ENCODE measurements around the gene TCEA3. TPM values are rescaled to one million over a fixed set of nuclear protein-coding genes. Genes with fewer than 3 reads are reported as not detected.

The TCEA3 gene
- total and polyA plus RNA-seq, 10 of the 15 experiments (the other 5 are each of a cell fraction or from before 2014, with no cell fraction given): 0.06 to 0.23 (median 0.08) TPM; not detected in 7

- no peak overlapping the region for H3K27ac ChIP-seq (ENCODE audit: control insufficient read depth, insufficient read depth)
- SMC1A ChIA-PET (ENCODE audit: uncharacterized antibody, unreplicated experiment): no interaction called here
- DNase-seq (ENCODE audit: low read depth, low spot score): no peak
- peaks cover 0 to 3% of the 10 kb centered on the region in 2 experiments; a peak in 2 of 4 replicates for H3K27me3 ChIP-seq (replicated peaks in 1 of 2; ENCODE audit: control insufficient read depth in 2 of 2, insufficient read depth in 2 of 2, low read length in 1 of 2)
- FAIRE-seq: no peak
- H3K36me3 ChIP-seq (ENCODE audit: control insufficient read depth in 2 of 2, insufficient read depth in 2 of 2, low read length in 1 of 2): no peaks in the 10 kb centered on the region
- no peaks in the 10 kb centered on the region for H4K20me1 ChIP-seq (ENCODE audit: control insufficient read depth, insufficient read depth)
- H3K9me3 ChIP-seq (replicated peaks; ENCODE audit: control insufficient read depth, insufficient read depth, low read length): no peaks in the 10 kb centered on the region
- CTCF ChIA-PET: interaction anchor here (1.4 kb wide), 1 partner anchor 14 kb away, joined by 6 read pairs; no protein-coding TSS in a partner anchor
- in situ Hi-C loops (cut with MboI): no loop called here
- H3K4me1 ChIP-seq (ENCODE audit: control insufficient read depth, insufficient read depth, low read length): no peaks in the 10 kb centered on the region
- no peak for TF ChIP-seq CBX5 (IDR thresholded peaks at IDR 0.05; ENCODE audit: low read depth)
- no peak overlapping the region for H2AFZ ChIP-seq (ENCODE audit: control insufficient read depth, low read depth, low read length)
- no peak for ATAC-seq
- BruUV-seq (replicated peaks): no TSS peak
- H3K79me2 ChIP-seq (ENCODE audit: control insufficient read depth, insufficient read depth, low read length): no peaks in the 10 kb centered on the region
- RAD21 ChIA-PET (ENCODE audit: unreplicated experiment): no interaction called here
- no peak overlapping the region for H3K4me3 ChIP-seq
- intact Hi-C loops (cut with micrococcal nuclease; ENCODE audit: unreplicated experiment): no loop called here
- POLR2A ChIA-PET: no interaction called here
- WGBS (ENCODE audit: insufficient coverage, insufficient replicate concordance, low lambda C conversion rate, missing lambda C conversion rate): 28% methylated on average over 3 of the region's 3 CpGs
- no peak overlapping the region for H3K4me2 ChIP-seq (ENCODE audit: control insufficient read depth, insufficient read depth)
- H3K9ac ChIP-seq (ENCODE audit: control insufficient read depth, insufficient read depth, low read length): no peak overlapping the region
These were observed 7.0 kb downstream of the TCEA3 start for GRCh38 chr1:23417570-23417969.

DNA sequence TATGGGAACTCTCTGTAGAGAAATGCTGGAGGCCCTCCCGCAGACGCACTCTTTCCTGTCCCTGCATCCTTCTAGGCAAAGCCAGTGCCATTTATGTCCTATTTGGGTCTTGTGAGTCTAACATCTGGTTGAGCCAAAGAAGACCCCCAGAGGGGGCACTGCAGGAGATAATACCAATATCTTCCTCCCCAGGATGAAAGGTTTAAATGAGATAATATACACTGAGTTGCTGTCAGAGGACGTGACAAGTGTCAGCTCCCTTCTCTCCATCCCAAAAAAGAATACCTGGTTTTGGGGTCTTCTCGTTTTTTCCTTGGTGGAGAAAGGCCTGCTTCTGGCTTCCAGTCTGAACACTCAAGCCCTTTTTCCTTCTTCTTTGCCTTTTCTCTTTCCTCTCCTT, 7.6 kb downstream of the TCEA3 start:
- WGBS (ENCODE audit: insufficient coverage, insufficient replicate concordance, low lambda C conversion rate, missing lambda C conversion rate): 50% methylated on average over 4 of the region's 4 CpGs
- Histone ChIP-seq H3K79me2 (ENCODE audit: control insufficient read depth, insufficient read depth, low read length) (no peaks in the 10 kb centered on the region), H3K4me1 (ENCODE audit: control insufficient read depth, insufficient read depth, low read length) (no peaks in the 10 kb centered on the region), H3K4me2 (ENCODE audit: control insufficient read depth, insufficient read depth) (no peak overlapping the region), H3K9ac (ENCODE audit: control insufficient read depth, insufficient read depth, low read length) (no peak overlapping the region), H3K27ac (ENCODE audit: control insufficient read depth, insufficient read depth) (no peak overlapping the region), H2AFZ (ENCODE audit: control insufficient read depth, low read depth, low read length) (no peak overlapping the region), H3K9me3 (replicated peaks; ENCODE audit: control insufficient read depth, insufficient read depth, low read length) (no peaks in the 10 kb centered on the region), H3K4me3 (no peak overlapping the region), H3K27me3 (replicated peaks in 1 of 2; ENCODE audit: control insufficient read depth in 2 of 2, insufficient read depth in 2 of 2, low read length in 1 of 2) (peaks cover 0 to 3% of the 10 kb centered on the region in 2 experiments; a peak in 2 of 4 replicates), H3K36me3 (ENCODE audit: control insufficient read depth in 2 of 2, insufficient read depth in 2 of 2, low read length in 1 of 2) (no peaks in the 10 kb centered on the region), H4K20me1 (ENCODE audit: control insufficient read depth, insufficient read depth) (no peaks in the 10 kb centered on the region)
- in situ Hi-C loops (cut with MboI): no loop called here
- DNase-seq (ENCODE audit: low read depth, low spot score): no peak
- intact Hi-C loops (cut with micrococcal nuclease; ENCODE audit: unreplicated experiment): no loop called here
- BruUV-seq (replicated peaks): no TSS peak
- RAD21 ChIA-PET (ENCODE audit: unreplicated experiment): no interaction called here
- no peak for FAIRE-seq
- no peak for ATAC-seq
- POLR2A ChIA-PET: no interaction called here
- CTCF ChIA-PET: no interaction called here
- SMC1A ChIA-PET (ENCODE audit: uncharacterized antibody, unreplicated experiment): interaction anchor here (1.0 kb wide), 1 partner anchor 8 kb away, joined by 3 read pairs; no protein-coding TSS in a partner anchor
- TF ChIP-seq REST (IDR thresholded peaks at IDR 0.05; ENCODE audit: low read depth, low read length) (no peak), SP1 (IDR thresholded peaks at IDR 0.05; ENCODE audit: low read depth, low read length) (no peak), TARDBP (IDR thresholded peaks at IDR 0.05; ENCODE audit: borderline replicate concordance) (no peak), MYC (IDR thresholded peaks at IDR 0.05; ENCODE audit: insufficient read depth, insufficient read length, insufficient replicate concordance, low read length, severe bottlenecking) (no peak), BMI1 (IDR thresholded peaks at IDR 0.05; ENCODE audit: borderline replicate concordance) (no peak), SUZ12 (IDR thresholded peaks at IDR 0.05; ENCODE audit: unreplicated experiment) (no peak), YBX1 (IDR thresholded peaks at IDR 0.05) (no peak), FOXK2 (IDR thresholded peaks at IDR 0.05) (no peak), ZZZ3 (IDR thresholded peaks at IDR 0.05; ENCODE audit: control insufficient read depth, insufficient read length, low read depth) (no peak)
- TF ChIP-seq, protein P1, sequence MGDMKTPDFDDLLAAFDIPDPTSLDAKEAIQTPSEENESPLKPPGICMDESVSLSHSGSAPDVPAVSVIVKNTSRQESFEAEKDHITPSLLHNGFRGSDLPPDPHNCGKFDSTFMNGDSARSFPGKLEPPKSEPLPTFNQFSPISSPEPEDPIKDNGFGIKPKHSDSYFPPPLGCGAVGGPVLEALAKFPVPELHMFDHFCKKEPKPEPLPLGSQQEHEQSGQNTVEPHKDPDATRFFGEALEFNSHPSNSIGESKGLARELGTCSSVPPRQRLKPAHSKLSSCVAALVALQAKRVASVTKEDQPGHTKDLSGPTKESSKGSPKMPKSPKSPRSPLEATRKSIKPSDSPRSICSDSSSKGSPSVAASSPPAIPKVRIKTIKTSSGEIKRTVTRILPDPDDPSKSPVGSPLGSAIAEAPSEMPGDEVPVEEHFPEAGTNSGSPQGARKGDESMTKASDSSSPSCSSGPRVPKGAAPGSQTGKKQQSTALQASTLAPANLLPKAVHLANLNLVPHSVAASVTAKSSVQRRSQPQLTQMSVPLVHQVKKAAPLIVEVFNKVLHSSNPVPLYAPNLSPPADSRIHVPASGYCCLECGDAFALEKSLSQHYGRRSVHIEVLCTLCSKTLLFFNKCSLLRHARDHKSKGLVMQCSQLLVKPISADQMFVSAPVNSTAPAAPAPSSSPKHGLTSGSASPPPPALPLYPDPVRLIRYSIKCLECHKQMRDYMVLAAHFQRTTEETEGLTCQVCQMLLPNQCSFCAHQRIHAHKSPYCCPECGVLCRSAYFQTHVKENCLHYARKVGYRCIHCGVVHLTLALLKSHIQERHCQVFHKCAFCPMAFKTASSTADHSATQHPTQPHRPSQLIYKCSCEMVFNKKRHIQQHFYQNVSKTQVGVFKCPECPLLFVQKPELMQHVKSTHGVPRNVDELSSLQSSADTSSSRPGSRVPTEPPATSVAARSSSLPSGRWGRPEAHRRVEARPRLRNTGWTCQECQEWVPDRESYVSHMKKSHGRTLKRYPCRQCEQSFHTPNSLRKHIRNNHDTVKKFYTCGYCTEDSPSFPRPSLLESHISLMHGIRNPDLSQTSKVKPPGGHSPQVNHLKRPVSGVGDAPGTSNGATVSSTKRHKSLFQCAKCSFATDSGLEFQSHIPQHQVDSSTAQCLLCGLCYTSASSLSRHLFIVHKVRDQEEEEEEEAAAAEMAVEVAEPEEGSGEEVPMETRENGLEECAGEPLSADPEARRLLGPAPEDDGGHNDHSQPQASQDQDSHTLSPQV (IDR thresholded peaks at IDR 0.05): no peak
